ENCODE results near the gene MRGPRD.
"Not testable (repeated sequence)": the region's sequence is repeated elsewhere in the genome, so short reads cannot be mapped to it uniquely, and the experiment has no call there.

The MRGPRD gene

DNA sequence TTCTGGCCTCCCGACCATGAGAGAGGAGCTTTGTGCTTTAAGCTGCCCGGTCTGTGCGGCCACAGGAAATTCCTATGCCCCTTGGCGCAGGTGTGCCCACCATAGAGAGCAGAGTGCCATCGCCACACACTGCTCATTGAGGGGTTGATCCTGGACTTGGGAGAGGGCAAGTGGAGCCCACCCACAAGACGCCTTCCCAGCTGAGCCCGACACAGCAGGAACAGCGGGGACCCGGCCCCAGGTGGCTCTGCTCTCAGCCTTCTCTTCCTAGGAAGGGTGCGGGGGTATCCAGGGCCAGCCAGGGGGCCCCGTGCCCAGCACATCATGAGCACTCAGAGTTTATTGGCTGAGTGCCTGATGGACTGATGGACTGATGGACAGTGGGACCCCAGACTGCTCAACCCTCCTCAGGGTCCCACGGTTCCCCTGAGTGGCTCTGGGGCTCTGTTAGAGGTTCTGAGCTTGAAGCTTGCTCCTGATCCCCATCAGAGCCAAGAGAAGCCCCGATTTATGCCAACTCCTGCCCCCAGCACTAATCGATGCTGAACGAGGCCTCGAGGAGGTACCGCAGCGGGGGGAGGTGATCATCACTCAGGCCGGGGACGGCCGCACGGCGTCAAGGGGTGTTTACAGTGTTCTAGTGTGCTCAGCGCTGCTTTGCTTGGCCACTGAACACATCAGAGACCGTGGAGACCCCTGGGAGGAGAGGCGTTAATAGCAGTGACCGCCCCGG is 13.5 kb upstream of the MRGPRD start:
- no peak for DNase-seq

DNA sequence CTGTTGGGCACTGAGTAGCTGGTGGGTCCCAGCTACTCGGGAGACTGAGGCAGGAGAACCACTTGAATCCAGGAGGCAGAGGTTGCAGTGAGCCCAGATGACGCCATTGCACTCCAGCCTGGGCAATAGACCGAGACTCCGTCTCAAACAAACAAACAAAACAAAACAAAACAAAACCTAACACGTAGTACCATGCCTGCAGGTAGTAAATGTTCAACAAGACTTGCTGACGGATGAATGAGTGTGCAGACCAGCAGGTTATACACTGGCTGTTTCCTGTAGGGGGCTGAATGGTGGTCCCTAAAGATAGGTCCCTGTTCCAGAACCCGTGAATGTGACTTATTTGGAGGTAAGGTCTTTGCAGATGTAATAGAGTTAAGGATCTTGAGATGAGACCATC is 12.8 kb upstream of the MRGPRD start:
- no peak for DNase-seq

GRCh38 chr11:68992743-68993255 is 12.0 kb upstream of the MRGPRD start:
- DNase-seq = no peak

GRCh38 chr11:68990995-68991780 is 10.4 kb upstream of the MRGPRD start:
- DNase-seq = no peak

- DNase-seq = no peak
Observed at GRCh38 chr11:68989936-68990606, 9.3 kb upstream of the MRGPRD start.

DNA sequence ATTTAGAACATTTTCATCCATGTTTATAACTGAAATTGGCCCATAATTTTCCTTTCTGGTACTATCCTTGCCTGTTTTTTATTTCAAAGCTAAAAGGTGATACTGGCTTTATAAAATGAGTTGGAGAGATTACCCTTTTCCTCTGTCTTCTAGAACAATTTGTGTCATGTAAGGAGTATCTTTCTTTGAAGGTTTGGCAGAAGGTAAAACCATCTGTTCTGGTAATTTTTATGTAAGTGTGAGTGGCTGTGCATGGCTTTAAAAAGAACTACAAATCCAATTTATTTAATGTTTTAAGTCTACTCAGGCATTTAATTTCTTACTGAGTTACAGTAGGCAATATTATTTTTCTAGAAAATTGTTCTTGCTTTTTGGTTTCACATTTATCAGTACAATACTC is 7.7 kb upstream of the MRGPRD start:
- no peak for DNase-seq

- no peak for DNase-seq
Observed at GRCh38 chr11:68987211-68987610, 6.4 kb upstream of the MRGPRD start.

DNA sequence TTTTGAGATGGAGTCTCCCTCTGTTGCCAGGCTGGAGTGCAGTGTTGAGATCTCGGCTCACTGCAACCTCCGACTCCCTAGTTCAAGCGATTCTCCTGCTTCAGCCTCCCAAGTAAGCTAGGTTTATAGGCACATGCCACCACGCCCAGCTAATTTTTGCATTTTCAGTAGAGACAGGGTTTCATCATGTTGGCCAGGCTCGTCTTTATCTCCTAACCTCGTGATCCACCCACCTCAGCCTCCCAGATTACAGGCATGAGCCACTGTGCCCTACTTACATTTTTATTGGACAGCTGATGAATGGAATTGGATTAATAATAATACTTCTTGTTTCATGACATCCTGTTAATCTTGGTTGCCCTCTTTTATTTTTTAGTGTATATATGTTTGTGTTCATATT is 3.0 kb upstream of the MRGPRD start:
- no peak for DNase-seq

DNA sequence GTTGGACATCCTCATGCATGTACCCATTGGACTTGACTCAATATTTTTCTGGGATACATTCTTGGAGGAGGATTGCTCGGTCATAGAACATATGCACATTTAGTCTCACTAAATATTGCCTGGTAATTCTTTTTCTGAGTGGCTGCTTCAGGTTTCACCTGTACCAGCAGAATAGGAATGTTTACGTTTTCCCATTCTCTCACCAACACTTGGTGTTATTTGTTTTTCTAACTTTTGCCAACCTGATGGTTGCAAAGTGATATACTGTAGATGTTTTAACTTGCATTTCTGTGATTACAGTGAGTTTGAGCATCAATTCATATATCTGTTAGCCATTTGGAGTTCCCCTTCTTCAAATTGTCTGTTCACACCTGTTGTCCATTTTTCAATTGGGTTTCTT is 1.3 kb upstream of the MRGPRD start:
- DNase-seq = no peak

DNA sequence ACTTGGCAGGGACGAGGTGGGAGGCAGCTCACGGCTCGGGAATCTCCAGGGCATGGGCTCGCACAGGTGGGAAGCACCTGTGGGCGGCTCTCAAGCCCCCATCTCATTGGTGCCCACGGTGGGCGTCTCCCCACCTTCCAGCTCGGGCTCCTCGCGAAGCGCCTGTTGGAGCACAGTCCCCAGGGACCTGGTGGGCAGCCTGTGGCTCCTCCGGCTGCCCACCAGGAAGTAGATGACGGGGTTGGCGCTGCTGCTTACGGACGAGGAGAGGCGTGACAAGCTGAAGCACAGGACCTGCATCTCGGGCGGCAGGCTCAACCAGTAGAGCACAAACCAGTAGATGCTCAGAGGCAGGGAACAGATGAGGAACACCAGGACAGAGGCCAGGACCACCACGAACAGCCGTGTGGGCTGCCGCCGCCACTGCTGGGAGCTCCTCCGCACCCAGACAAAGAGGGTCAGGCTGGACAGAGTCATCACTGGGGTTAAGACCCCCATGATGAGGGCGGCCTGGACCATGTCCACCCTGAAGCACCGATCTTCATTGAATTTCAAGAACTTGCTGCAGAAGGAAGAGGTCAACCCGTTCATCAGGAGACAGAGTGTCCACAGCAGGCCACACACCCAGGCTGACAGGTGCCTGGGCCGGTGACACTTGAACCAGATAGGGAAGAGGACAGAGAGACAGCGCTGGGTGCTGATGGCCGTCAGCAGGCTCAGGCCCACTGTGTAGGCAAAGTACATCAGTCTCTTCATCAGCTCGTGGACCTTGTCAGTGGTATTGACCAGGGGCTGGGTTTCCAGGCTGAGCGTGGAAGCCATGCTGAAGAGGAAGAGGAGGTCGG is 633 bp downstream of the MRGPRD start:
- no peak for DNase-seq

- no peak for DNase-seq
Observed at GRCh38 chr11:68978931-68979594, 1.7 kb downstream of the MRGPRD start.

- DNase-seq = no peak
Observed at GRCh38 chr11:68978626-68978930, 2.2 kb downstream of the MRGPRD start.

- no peak for DNase-seq
Observed at GRCh38 chr11:68977781-68978625, 2.8 kb downstream of the MRGPRD start.

DNA sequence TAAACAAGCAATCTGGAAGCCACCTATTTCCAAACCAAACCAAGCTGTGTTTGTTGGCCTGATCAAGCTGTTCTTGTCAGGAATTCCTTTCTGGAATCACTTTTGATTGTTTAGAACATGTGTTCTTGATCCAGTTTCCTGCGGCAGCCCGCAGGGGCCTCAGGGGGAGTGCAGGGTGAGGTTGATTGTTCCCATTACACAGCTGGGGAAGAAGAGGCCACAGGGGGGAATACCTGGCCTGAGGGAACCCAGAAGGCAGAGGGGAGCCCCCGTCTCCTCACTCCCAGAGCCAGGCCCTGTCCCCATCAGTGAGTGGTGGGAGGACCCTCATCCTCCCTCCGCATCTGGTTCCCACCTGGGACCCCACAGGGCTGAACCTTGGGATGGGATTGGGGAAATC is 4.2 kb downstream of the MRGPRD start:
- DNase-seq = no peak

GRCh38 chr11:68976095-68976494 is 4.7 kb downstream of the MRGPRD start:
- DNase-seq = no peak

- no peak for DNase-seq
Observed at GRCh38 chr11:68974421-68975194, 6.2 kb downstream of the MRGPRD start.

DNA sequence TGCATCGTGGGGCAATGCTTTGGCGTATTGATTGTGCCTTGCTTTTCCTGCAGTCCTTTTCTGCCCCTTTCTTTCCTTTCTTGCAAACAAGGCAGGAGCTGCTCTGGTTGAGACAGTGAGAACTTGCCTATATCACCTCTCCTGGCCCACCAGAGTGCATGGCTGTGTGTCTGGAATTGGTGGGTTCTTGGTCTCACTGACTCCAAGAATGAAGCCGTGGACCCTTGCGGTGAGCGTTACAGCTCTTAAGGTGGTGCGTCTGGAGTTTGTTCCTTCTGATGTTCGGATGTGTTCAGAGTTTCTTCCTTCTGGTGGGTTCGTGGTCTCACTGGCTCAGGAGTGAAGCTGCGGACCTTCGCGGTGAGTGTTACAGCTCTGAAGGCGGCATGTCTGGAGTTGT is 7.1 kb downstream of the MRGPRD start:
- DNase-seq = not testable (repeated sequence)

DNA sequence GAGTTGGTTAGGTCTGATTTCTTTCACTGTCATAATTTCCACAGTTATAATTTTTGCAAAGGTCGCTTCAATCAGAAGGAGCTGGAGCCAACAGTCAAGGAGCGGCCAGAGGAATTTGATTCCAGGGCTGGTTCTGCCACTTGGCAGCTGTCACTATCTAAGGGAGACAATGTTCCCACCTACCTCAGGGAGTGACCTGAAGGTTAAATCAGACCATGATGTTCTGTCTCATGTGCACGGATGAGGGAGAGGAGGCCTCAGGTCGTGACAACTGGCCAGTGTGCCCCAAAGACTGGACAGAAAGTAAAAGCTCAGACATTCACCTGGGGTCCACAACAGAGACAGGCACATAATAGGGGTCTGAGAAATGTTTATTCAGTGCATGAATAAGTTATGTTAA is 7.6 kb downstream of the MRGPRD start:
- no peak for DNase-seq

All from amygdala (tissue), 56 donors.